HepG2 (cell line): ENCODE results near the gene PLSCR4. TPM values are rescaled to one million over a fixed set of nuclear protein-coding genes. Genes with fewer than 3 reads are reported as not detected.

Experiments used
- DMAP1 ChIP-seq: IDR thresholded peaks from 2 replicates; pipeline ENCODE4 v1.6.1; 2016
- HDAC2 ChIP-seq: sonication (generic); formaldehyde crosslinking; IDR thresholded peaks from 2 replicates; pipeline ENCODE4 v1.4.0; 2020; ENCODE audit warnings: missing genetic modification reagents
- PRMT3 ChIP-seq: sonication (generic); formaldehyde crosslinking; IDR thresholded peaks from 2 replicates; pipeline ENCODE4 v1.8.1; 2022; ENCODE audit warnings: low read depth, mild to moderate bottlenecking, moderate library complexity, missing genetic modification reagents, borderline replicate concordance
- RAD51 ChIP-seq: fragments of 450-650 bp; IDR thresholded peaks from 2 replicates; pipeline ENCODE4 v1.6.1; 2016; ENCODE audit warnings: borderline replicate concordance
- SOX13 ChIP-seq, 3 experiments: fragments of 450-650 bp in 1 of 3; sonication (generic) in 1 of 3; formaldehyde crosslinking in 1 of 3; IDR thresholded peaks in 2 of 3; conservative IDR thresholded peaks in 1 of 3; 2 replicates each; pipeline versions ENCODE4 v1.5.0 to v1.6.1; 2016 to 2020; ENCODE audit warnings: antibody characterized with exemption in 1 of 3, mild to moderate bottlenecking in 1 of 3, missing compliant biosample characterization in 1 of 3, missing genetic modification reagents in 1 of 3, moderate library complexity in 1 of 3
- SP140L ChIP-seq: sonication (generic); formaldehyde crosslinking; IDR thresholded peaks from 2 replicates; pipeline ENCODE4 v1.4.0; 2020; ENCODE audit warnings: missing genetic modification reagents, borderline replicate concordance
- YEATS4 ChIP-seq: sonication (generic); formaldehyde crosslinking; IDR thresholded peaks from 2 replicates; pipeline ENCODE4 v1.4.0; 2020; ENCODE audit warnings: missing genetic modification reagents, borderline replicate concordance
- ZBTB42 ChIP-seq: sonication (generic); formaldehyde crosslinking; IDR thresholded peaks from 2 replicates; pipeline ENCODE4 v1.5.0; 2020; ENCODE audit warnings: mild to moderate bottlenecking, missing genetic modification reagents
- ZC3H13 ChIP-seq: sonication (generic); formaldehyde crosslinking; IDR thresholded peaks from 2 replicates; pipeline ENCODE4 v1.8.1; 2023; ENCODE audit warnings: mild to moderate bottlenecking, missing genetic modification reagents, moderate library complexity
- ZNF468 ChIP-seq: sonication (generic); formaldehyde crosslinking; IDR thresholded peaks from 2 replicates; pipeline ENCODE4 v1.8.0; 2022; ENCODE audit warnings: mild to moderate bottlenecking, moderate library complexity, missing genetic modification reagents
- ZNF501 ChIP-seq: sonication (generic); formaldehyde crosslinking; IDR thresholded peaks from 2 replicates; pipeline ENCODE4 v1.5.1; 2020; ENCODE audit warnings: mild to moderate bottlenecking, moderate library complexity, missing genetic modification reagents
- ZNF546 ChIP-seq: sonication (generic); formaldehyde crosslinking; conservative IDR thresholded peaks from 2 replicates; pipeline ENCODE4 v1.8.1; 2023; ENCODE audit warnings: mild to moderate bottlenecking, missing genetic modification reagents
- ZNF567 ChIP-seq: sonication (generic); formaldehyde crosslinking; IDR thresholded peaks from 2 replicates; pipeline ENCODE4 v1.8.1; 2023; ENCODE audit warnings: mild to moderate bottlenecking, missing genetic modification reagents, borderline replicate concordance
- ZNF670 ChIP-seq: sonication (generic); formaldehyde crosslinking; IDR thresholded peaks from 2 replicates; pipeline ENCODE4 v1.8.0; 2022; ENCODE audit warnings: mild to moderate bottlenecking, missing genetic modification reagents, borderline replicate concordance
- polyA plus RNA-seq, 8 experiments: library from polyadenylated mRNA; depleted of rRNA in 3 of 8; stranded (reverse) in 7 of 8; unstranded in 1 of 8; fragments of >200 nt; fragmentation: Illumina TruSeq in 4 of 8; extraction: Trizol in 4 of 8; gene quantifications; 2 replicates each; pipeline versions ENCODE4 v1.2.1 to v1.2.3, GENCODE V29; 2011 to 2016; ENCODE audit warnings: low read depth in 4 of 8, missing spikeins in 1 of 8, mixed read lengths in 1 of 8; ENCODE audit not compliant: insufficient read depth in 1 of 8
- total RNA-seq, 5 experiments: library from RNA; depleted of rRNA; stranded (reverse); fragments of >200 nt; fragmentation: Illumina TruSeq; extraction: Trizol; gene quantifications; 2 replicates each; pipeline ENCODE4 v1.2.3, GENCODE V29; 2016; ENCODE audit warnings: low read depth in 1 of 5
- TF ChIP-seq, protein P1 (sequence below): sonication (generic); formaldehyde crosslinking; IDR thresholded peaks from 2 replicates; pipeline ENCODE4 v1.9.0; 2022; ENCODE audit warnings: low read depth, missing genetic modification reagents
- TF ChIP-seq, protein P2 (sequence below): sonication (generic); formaldehyde crosslinking; conservative IDR thresholded peaks from 2 replicates; pipeline ENCODE4 v1.4.0; 2020; ENCODE audit warnings: missing genetic modification reagents
- TF ChIP-seq, protein P3 (sequence below): sonication (generic); formaldehyde crosslinking; IDR thresholded peaks from 2 replicates; pipeline ENCODE4 v1.4.0; 2020; ENCODE audit warnings: mild to moderate bottlenecking, missing genetic modification reagents, borderline replicate concordance
- TF ChIP-seq, protein P4 (sequence below): IDR thresholded peaks from 2 replicates; pipeline ENCODE4 v1.6.1; 2012; ENCODE audit warnings: inconsistent platforms

Gene PLSCR4
- total and polyA plus RNA-seq, 2 of the 13 experiments (the other 11 are each of a cell fraction or from before 2014, with no cell fraction given), result 1.5 to 59.0 TPM

DNA sequence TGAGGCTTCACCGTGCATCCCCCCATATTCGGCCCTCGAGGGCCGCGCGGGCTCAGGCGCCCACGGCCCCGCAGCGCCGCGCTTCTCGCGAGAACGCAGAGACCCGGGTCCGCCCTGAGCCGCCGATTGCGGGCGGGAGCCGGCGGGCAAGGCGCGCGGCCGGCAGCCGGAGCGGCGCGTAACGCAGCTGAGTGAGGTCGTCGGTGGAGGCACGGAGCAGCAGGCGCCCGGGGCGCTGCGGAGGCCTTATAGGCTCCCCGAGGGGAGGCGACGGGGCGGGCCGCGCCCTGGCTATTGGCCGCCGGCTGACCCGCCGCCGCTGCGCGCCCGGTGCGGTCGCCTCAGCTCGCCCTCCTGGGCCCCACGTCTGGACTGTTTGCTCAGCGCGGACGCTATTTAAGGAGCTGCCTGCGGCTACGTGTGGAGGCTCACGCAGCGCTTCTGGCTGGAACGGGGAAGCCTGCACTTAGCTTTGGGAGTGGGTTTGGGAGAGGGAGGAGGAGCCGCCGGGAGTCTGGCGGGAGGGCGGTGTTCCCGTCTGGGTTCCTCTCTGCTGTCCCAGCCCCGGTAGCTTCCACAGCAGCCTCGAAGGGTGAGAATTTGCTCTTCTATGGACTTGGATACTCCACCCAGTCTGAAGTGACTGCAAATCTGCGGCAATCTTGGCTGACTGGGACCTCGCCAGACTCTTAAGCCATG, 89.8 kb downstream of the PLSCR4 start, which contains the start of gene PLOD2 (continued):
- TF ChIP-seq, protein P1, sequence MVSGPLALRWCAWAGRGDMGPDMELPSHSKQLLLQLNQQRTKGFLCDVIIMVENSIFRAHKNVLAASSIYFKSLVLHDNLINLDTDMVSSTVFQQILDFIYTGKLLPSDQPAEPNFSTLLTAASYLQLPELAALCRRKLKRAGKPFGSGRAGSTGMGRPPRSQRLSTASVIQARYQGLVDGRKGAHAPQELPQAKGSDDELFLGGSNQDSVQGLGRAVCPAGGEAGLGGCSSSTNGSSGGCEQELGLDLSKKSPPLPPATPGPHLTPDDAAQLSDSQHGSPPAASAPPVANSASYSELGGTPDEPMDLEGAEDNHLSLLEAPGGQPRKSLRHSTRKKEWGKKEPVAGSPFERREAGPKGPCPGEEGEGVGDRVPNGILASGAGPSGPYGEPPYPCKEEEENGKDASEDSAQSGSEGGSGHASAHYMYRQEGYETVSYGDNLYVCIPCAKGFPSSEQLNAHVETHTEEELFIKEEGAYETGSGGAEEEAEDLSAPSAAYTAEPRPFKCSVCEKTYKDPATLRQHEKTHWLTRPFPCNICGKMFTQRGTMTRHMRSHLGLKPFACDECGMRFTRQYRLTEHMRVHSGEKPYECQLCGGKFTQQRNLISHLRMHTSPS, result 0 out of 2 replicates have a peak, but pooled peaks have one; percentile 45
- TF ChIP-seq ZC3H13 (CRISPR knock-in tag) (no peak), PRMT3 (CRISPR knock-in tag) (no peak; the same call in 1 of the 2 replicates), SP140L (CRISPR knock-in tag) (no peak; the same call in 1 of the 2 replicates), SOX13 (IDR thresholded peaks at IDR 0.05) (no peak), SOX13 (CRISPR knock-in tag; conservative IDR thresholded peaks at IDR 0.05 in 1 of 2, IDR thresholded peaks at IDR 0.05 in 1 of 2) (peak in 1 of 2 experiments; percentile 69; a peak in 2 of 4 replicates), ZNF468 (CRISPR knock-in tag) (no peak), ZNF567 (CRISPR knock-in tag) (peak; percentile 87; the same call in 1 of the 2 replicates), ZBTB42 (CRISPR knock-in tag) (peak; percentile 76; the same call in 1 of the 2 replicates), ZNF501 (CRISPR knock-in tag) (peak; percentile 75), DMAP1 (peak; percentile 69; the same call in 1 of the 2 replicates), RAD51 (no peak), ZNF670 (CRISPR knock-in tag) (no peak; the same call in 1 of the 2 replicates), ZNF546 (CRISPR knock-in tag) (peak; percentile 79; the same call in 1 of the 2 replicates), HDAC2 (CRISPR knock-in tag) (peak; percentile 33; the same call in 1 of the 2 replicates), YEATS4 (peak; percentile 92)
- TF ChIP-seq, protein P2, sequence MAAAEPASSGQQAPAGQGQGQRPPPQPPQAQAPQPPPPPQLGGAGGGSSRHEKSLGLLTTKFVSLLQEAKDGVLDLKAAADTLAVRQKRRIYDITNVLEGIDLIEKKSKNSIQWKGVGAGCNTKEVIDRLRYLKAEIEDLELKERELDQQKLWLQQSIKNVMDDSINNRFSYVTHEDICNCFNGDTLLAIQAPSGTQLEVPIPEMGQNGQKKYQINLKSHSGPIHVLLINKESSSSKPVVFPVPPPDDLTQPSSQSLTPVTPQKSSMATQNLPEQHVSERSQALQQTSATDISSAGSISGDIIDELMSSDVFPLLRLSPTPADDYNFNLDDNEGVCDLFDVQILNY, result 0 out of 2 replicates have a peak, but pooled peaks have one; percentile 44
- TF ChIP-seq, protein P3, sequence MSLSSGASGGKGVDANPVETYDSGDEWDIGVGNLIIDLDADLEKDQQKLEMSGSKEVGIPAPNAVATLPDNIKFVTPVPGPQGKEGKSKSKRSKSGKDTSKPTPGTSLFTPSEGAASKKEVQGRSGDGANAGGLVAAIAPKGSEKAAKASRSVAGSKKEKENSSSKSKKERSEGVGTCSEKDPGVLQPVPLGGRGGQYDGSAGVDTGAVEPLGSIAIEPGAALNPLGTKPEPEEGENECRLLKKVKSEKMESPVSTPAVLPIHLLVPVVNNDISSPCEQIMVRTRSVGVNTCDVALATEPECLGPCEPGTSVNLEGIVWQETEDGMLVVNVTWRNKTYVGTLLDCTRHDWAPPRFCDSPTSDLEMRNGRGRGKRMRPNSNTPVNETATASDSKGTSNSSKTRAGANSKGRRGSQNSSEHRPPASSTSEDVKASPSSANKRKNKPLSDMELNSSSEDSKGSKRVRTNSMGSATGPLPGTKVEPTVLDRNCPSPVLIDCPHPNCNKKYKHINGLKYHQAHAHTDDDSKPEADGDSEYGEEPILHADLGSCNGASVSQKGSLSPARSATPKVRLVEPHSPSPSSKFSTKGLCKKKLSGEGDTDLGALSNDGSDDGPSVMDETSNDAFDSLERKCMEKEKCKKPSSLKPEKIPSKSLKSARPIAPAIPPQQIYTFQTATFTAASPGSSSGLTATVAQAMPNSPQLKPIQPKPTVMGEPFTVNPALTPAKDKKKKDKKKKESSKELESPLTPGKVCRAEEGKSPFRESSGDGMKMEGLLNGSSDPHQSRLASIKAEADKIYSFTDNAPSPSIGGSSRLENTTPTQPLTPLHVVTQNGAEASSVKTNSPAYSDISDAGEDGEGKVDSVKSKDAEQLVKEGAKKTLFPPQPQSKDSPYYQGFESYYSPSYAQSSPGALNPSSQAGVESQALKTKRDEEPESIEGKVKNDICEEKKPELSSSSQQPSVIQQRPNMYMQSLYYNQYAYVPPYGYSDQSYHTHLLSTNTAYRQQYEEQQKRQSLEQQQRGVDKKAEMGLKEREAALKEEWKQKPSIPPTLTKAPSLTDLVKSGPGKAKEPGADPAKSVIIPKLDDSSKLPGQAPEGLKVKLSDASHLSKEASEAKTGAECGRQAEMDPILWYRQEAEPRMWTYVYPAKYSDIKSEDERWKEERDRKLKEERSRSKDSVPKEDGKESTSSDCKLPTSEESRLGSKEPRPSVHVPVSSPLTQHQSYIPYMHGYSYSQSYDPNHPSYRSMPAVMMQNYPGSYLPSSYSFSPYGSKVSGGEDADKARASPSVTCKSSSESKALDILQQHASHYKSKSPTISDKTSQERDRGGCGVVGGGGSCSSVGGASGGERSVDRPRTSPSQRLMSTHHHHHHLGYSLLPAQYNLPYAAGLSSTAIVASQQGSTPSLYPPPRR, result peak; percentile 59; the same call in 1 of the 2 replicates
- TF ChIP-seq, protein P4, sequence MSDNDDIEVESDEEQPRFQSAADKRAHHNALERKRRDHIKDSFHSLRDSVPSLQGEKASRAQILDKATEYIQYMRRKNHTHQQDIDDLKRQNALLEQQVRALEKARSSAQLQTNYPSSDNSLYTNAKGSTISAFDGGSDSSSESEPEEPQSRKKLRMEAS, result peak; percentile 87
